WI38 (cell line): ENCODE data around the gene ATPAF1.

Experiments used
- H3K4me3 ChIP-seq: 2 replicates; pipeline ENCODE4 v1.5.1; 2011; ENCODE audit warnings: low read depth, mild to moderate bottlenecking, control low read depth, low read length
- TF ChIP-seq, protein P1 (sequence below): IDR thresholded peaks from 2 replicates; pipeline ENCODE4 v1.5.1; 2012; ENCODE audit warnings: low read depth, mild to moderate bottlenecking, control low read depth, low read length

The ATPAF1 gene, protein sequence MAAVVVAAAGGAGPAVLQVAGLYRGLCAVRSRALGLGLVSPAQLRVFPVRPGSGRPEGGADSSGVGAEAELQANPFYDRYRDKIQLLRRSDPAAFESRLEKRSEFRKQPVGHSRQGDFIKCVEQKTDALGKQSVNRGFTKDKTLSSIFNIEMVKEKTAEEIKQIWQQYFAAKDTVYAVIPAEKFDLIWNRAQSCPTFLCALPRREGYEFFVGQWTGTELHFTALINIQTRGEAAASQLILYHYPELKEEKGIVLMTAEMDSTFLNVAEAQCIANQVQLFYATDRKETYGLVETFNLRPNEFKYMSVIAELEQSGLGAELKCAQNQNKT

DNA sequence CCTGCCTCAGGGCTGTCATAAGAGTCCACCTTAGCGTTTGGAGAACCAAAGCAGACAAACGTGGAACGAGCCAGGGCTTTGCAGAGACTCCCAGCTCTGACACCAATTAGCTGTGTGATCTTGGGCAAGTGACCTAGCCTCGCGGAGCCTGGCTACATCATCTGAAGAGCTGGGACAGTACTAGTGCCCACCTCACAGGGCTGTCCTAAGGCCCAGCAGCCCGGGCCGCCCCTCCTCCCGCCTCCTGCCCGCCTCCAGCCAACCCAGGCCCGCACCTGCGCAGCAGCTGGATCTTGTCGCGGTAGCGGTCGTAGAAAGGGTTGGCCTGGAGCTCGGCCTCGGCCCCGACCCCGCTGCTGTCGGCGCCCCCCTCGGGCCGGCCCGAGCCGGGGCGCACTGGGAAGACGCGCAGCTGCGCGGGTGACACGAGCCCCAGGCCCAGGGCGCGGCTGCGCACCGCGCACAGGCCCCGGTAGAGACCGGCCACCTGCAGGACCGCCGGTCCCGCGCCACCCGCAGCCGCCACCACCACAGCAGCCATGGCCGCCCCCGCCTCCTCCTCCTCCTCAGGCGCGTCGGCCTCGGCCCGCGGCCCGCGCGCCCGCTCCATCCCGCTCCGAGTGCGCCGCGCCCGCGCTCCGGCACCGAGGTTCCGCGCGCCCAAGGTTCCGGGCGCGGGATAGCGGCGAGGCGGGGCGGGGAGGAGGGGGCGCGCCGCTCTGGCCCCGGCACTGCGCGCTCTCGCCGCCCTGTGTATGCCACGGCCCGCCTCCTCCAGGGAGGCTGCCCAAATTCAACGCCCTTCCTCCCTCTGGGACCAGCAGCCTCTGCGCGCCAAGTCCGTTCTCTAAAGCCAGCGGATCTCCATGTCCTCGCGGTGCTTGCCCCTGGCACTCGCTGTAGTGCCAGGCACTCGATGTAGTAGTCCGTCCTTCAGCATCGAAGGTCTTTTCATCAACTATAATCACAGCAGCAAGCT is at the start of gene ATPAF1:
ATPAF1 (minus strand) TSS at position 583 of the 979 bp plus-strand sequence; CDS start at position 541, 42 bp downstream.
- TF ChIP-seq, protein P1, sequence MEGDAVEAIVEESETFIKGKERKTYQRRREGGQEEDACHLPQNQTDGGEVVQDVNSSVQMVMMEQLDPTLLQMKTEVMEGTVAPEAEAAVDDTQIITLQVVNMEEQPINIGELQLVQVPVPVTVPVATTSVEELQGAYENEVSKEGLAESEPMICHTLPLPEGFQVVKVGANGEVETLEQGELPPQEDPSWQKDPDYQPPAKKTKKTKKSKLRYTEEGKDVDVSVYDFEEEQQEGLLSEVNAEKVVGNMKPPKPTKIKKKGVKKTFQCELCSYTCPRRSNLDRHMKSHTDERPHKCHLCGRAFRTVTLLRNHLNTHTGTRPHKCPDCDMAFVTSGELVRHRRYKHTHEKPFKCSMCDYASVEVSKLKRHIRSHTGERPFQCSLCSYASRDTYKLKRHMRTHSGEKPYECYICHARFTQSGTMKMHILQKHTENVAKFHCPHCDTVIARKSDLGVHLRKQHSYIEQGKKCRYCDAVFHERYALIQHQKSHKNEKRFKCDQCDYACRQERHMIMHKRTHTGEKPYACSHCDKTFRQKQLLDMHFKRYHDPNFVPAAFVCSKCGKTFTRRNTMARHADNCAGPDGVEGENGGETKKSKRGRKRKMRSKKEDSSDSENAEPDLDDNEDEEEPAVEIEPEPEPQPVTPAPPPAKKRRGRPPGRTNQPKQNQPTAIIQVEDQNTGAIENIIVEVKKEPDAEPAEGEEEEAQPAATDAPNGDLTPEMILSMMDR = no peak
- peak within 1 kb of the TSS; percentile 78 for H3K4me3 ChIP-seq

DNA sequence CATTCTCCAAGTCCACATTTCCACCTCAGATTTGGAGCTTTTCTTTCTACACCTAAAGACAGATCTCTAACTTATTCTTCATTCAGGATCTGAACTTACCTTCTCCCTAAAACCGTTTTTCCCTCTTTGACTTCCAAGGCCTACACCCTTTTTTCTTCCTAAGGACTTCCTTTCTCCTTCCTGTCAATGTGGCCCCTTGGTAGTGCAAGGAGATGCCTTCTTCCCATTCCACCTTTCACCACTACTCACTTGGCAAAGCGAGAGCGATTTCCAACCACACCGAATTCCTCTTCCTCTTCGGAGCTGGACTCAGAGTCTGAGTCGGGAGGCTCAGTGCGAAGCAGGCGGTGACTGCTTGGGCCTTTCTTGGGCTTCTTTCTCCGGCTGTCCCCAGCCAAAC is 49.5 kb upstream of the ATPAF1 start:
- TF ChIP-seq, protein P1 = no peak

DNA sequence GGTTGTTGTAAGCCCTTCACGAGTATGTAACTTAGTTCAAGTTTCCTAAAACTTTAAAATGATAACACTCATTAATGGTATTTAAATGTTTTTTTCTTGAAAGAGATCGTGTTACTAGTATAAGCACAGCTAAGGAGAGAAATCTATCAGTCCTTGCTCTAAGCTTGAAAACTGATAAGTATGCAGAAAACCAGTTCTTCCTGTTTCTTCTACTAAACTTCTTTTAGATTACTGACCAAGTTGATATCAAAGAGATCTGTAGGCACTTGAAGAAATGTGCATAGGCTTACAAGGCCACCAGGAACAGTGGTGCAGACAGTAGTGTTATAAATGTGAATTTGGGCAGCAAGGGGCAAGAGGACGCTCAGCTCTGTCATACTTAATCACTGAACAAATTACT is 46.8 kb upstream of the ATPAF1 start:
- no peak overlapping the region for H3K4me3 ChIP-seq
- TF ChIP-seq, protein P1 = no peak

More for the DNA sequence above, 49.5 kb upstream of the ATPAF1 start:
- H3K4me3 ChIP-seq = peak overlapping the region; percentile 91

DNA sequence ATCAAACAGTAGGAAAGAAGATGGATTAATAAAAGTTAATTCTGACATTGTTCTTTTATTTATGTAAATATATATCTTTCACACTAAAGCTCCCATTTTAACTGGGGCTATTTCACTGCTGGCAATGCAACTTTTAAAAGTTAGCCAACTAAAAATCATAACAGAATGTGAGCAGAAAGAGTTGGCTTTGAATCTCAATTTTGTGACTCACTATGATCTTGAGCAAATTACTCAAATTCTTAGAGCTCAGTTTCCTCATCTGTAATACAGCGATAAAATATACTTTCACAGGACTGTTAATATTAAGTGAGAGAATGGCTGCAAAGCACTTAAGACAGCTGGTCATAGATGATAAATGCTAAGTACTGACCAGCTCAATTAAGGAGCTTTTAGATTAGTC is 40.0 kb upstream of the ATPAF1 start:
- TF ChIP-seq, protein P1 = no peak
- no peak overlapping the region for H3K4me3 ChIP-seq

DNA sequence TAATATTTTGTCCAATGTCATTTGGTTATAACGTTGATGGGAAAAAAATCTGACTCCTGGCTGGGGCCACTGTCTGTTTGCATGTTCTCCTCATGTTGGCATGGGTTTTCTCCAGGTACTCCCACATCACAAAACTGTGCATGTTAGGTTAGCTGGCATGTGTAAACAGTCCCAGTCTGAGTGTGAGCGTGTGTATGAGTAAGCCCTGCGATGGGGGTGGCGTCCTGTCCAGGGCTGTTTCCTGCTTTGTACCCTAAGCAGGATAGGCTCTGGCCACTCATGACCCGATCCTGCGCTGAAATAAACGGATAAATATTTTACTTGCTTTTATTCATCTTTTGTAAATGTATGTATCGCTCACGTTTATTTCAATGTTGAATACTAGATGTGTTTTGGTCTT is 37.2 kb upstream of the ATPAF1 start:
- TF ChIP-seq, protein P1 = no peak
- no peak overlapping the region for H3K4me3 ChIP-seq

DNA sequence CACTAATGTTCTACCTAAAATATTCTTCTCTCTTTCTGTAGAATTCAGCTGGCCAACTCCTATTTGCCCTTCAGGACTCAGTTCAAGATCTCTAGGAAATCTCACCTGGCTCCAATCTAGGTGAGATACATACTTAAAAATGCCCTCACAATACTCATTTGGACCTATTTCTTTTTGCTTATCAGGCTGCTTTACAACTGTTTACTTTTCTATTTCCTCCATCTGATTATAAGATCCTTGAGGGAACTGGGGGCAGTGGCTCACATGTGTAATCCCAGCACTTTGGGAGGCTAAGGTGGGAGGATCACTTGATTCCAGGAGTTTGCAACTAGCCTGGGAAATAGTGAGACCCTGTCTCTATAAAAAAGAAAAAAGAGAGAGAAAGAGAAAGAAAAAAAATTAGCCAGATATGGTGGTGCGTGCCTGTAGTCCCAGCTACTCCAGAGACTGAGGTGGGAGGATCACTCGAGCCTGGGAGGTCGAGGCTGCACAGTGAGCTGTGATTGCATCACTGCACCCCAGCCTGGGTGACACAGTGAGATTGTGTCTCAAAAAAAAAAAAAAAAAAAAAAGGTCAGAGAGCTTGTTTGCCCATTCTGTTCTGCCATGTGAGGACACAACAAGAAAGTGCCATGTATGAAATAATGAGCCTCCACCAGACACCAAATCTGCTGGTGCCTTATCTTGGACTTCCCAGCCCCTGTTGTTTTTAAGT is 35.9 kb upstream of the ATPAF1 start:
- TF ChIP-seq, protein P1 = no peak
- H3K4me3 ChIP-seq = no peak overlapping the region
